GM12864 (cell line): Measurements from ENCODE around the gene BRI3.

Experiments
- DNase-seq: peaks from one replicate; pipeline ENCODE4 v3.0.0-alpha.2; 2011; ENCODE audit warnings: low read depth
- H3K4me3 ChIP-seq: 2 replicates; pipeline ENCODE4 v1.5.1; 2011; ENCODE audit warnings: mild to moderate bottlenecking, low read depth, low read length, control low read depth
- TF ChIP-seq, protein P1 (sequence below): IDR thresholded peaks from 2 replicates; pipeline ENCODE4 v1.5.1; 2011; ENCODE audit warnings: low read depth, mild to moderate bottlenecking, moderate library complexity, low read length, control low read depth, inconsistent platforms; ENCODE audit errors: missing control alignments

Gene BRI3

DNA sequence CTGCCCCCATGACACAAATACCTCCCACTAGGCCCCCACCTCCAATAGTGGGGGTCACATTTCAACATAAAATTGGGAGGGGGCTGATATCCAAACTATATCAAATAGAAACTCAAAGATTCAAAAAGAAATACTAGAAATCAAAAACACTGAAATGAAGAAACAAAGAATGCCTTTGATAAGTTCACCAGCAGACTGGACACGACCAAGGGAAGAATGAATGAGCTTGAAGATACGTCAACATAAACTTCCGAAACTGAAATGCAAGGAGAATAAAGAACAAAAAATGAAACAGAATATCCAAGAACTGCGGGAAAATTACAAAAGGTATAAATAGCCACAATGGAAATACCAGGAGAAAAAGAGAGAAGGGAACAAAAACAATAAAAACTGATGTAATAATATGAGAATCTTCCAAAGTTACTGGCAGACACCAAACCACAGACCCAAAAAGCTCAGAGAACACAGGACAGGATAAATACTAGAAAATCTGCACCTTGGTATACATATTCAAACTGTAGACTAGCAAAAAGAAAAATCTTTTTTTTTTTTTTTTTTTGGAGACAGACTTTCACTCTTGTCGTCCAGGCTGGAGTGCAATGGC, 49.5 kb downstream of the BRI3 start:
- no peak overlapping the region for H3K4me3 ChIP-seq
- no peak for DNase-seq
- TF ChIP-seq, protein P1, sequence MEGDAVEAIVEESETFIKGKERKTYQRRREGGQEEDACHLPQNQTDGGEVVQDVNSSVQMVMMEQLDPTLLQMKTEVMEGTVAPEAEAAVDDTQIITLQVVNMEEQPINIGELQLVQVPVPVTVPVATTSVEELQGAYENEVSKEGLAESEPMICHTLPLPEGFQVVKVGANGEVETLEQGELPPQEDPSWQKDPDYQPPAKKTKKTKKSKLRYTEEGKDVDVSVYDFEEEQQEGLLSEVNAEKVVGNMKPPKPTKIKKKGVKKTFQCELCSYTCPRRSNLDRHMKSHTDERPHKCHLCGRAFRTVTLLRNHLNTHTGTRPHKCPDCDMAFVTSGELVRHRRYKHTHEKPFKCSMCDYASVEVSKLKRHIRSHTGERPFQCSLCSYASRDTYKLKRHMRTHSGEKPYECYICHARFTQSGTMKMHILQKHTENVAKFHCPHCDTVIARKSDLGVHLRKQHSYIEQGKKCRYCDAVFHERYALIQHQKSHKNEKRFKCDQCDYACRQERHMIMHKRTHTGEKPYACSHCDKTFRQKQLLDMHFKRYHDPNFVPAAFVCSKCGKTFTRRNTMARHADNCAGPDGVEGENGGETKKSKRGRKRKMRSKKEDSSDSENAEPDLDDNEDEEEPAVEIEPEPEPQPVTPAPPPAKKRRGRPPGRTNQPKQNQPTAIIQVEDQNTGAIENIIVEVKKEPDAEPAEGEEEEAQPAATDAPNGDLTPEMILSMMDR = no peak

DNA sequence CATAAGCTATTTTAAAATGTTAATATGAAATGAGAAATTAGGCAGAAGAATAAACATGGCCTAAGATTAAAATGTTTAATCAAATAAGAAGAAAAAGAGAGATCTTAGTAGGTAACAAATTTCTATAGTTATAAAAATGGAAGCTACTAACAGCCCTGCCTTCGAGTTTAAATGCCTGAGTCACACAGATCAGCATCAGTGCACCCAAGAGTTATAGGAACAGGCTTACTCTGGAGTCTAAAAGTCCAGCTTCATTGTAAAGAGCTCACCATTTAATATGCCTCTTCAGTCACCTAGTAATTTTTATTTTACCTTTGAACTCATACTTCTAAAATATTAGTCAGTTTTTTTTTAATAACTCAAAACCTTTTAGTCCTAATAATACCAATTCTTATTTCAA, 52.6 kb downstream of the BRI3 start:
- TF ChIP-seq, protein P1 = no peak
- DNase-seq = no peak
- no peak overlapping the region for H3K4me3 ChIP-seq

DNA sequence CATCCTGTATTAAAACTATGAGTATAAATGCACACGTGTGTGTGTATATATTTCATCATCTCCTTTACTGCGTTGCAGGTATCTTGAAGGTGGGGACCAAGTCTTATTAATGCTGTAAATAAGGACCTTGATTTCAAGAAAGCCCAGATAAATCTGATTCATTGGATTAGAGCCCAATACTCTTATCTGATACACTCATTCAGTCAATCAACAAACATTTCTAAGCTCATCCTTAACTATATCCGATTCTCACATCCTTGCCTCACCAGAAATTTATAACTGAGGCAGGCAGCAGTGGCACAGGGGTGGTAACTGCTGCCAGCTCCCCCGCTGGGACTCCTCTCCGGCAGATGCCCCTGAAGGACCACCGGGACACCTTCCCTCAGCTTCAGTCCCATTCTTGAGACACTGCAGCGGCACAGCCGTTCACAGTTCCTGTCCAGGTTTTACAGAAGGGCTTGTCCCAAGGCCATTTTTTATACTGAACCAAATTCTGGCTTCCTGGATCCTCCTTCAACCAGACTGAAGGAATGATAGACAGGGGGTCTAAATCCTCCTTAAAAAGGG, 54.0 kb downstream of the BRI3 start:
- H3K4me3 ChIP-seq = no peak overlapping the region
- DNase-seq = no peak
- TF ChIP-seq, protein P1 = no peak

DNA sequence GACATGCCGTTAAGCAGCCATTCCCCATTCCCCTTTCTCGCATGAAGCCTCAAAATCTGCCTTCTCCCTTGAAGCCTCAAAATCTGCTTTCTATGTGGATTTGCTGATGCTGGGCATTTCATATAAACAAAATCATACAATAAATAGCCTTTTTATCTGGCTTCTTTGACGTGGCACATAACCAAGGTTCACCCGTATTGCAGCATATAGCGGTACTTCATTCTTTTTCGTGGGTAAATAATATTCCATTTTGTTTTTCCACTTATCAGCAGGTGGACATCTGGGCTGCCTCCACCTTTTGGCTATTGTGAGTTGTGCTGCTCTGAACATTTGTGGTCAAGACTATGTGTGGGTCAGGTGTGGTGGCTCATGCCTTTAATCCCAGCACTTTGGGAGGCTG, 57.0 kb downstream of the BRI3 start:
- TF ChIP-seq, protein P1 = no peak
- H3K4me3 ChIP-seq = no peak overlapping the region
- DNase-seq = no peak

DNA sequence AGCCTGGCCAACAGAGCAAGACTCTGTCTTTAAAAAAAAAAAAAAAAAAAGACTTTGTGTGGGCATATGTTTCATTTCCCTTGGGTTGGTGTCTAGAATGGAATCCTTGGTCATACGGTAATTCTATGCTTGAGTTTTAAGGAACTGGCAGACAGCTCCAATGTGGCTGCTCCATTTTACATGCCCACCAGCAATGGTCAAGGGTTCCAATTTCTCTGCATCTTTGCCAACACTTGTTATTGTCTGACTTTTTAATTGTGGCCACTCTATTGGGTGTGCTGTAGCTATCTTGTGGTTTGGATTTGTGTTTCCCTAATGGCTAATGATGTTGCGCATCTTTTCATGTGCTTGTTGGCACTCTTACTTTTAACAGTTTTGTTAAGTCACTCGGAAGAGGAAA, 57.6 kb downstream of the BRI3 start:
- no peak overlapping the region for H3K4me3 ChIP-seq
- DNase-seq = no peak
- TF ChIP-seq, protein P1 = no peak

DNA sequence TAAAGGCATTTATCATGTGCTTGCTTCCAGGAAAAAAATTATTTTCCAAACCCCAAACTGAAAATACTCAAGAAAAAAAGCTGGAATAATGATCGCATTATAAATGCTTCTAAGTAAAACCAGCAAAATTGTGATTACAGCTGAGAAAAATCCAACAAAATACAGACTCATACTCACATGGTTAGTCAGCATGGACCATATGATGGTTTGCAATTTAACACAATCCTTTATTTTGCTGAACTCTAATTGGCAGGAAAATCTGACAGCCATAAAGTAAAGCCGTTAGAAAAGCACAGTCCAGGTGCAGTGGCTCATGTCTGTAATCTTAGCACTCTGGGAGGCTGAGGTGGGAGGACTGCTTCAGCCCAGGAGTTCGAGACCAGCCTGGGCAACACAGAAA, 59.6 kb downstream of the BRI3 start:
- no peak for DNase-seq
- no peak overlapping the region for H3K4me3 ChIP-seq

More for the DNA sequence above, 59.6 kb downstream of the BRI3 start:
- TF ChIP-seq, protein P1 = no peak
